Glomerular endothelial cell (primary cell): ENCODE data around the gene ANKDD1B. TPM values are rescaled to one million over a fixed set of nuclear protein-coding genes. Genes with fewer than 3 reads are reported as not detected.
"Not testable (repeated sequence)": the region's sequence is repeated elsewhere in the genome, so short reads cannot be mapped to it uniquely, and the experiment has no call there.

Experiments used
- DNase-seq: peaks from one replicate; pipeline ENCODE4 v3.0.0-alpha.2; 2011; ENCODE audit warnings: low read depth, low spot score; ENCODE audit errors: extremely low read depth
- total RNA-seq: library from RNA; depleted of rRNA; stranded (reverse); fragments of >200 nt; gene quantifications from 2 replicates; pipeline ENCODE4 v1.2.3, GENCODE V29; 2015

The ANKDD1B gene
- total RNA-seq, 1 donor from 2014 or later, result 0.70 TPM

- DNase-seq, result not testable (repeated sequence)
Measured at GRCh38 chr5:75695472-75696351, 84.5 kb downstream of the ANKDD1B start.

- DNase-seq, result no peak
Measured at GRCh38 chr5:75701856-75702255, 90.6 kb downstream of the ANKDD1B start.

- no peak for DNase-seq
Measured at GRCh38 chr5:75706016-75706415, 94.8 kb downstream of the ANKDD1B start.

- DNase-seq, result no peak
Measured at GRCh38 chr5:75706775-75707174, 95.5 kb downstream of the ANKDD1B start.

GRCh38 chr5:75707911-75708509 is 96.8 kb downstream of the ANKDD1B start:
- no peak for DNase-seq

GRCh38 chr5:75710637-75711036 is 99.4 kb downstream of the ANKDD1B start:
- DNase-seq, result no peak

- no peak for DNase-seq
Measured at GRCh38 chr5:75711151-75711550, 99.9 kb downstream of the ANKDD1B start.

- no peak for DNase-seq
Measured at GRCh38 chr5:75712091-75712490, 100.8 kb downstream of the ANKDD1B start.

- DNase-seq, result no peak
Measured at GRCh38 chr5:75716715-75717081, 105.4 kb downstream of the ANKDD1B start.

- DNase-seq, result no peak
Measured at GRCh38 chr5:75717082-75717922, 106.0 kb downstream of the ANKDD1B start, which contains the start of gene POC5. POC5 (minus strand) TSS chr5:75717437; CDS start chr5:75712937, 4,500 bp downstream.

GRCh38 chr5:75720882-75721281 is 109.6 kb downstream of the ANKDD1B start:
- no peak for DNase-seq

Other genes starting within 250 kb of the ANKDD1B start
- 18.2 and 20.1 TPM in 2 replicates for gene CERT1, start 99.8 kb upstream of the ANKDD1B start, total RNA-seq
- 17.1 and 26.1 TPM in 2 replicates for gene POLK, start 99.6 kb upstream of the ANKDD1B start, total RNA-seq
- gene POC5, start 106.0 kb downstream of the ANKDD1B start, total RNA-seq, result 10.6 and 11.7 TPM in 2 replicates